OCI-LY7 (cell line): ENCODE data around the gene CPHXL.

Source experiments
- EZH2phosphoT487 ChIP-seq: fragments of 200-600 bp; sonication (generic); IDR thresholded peaks from 2 replicates; pipeline ENCODE4 v1.6.1; 2018; ENCODE audit warnings: low read depth, borderline replicate concordance, mild to moderate bottlenecking, mixed run types, antibody characterized with exemption, low read length, moderate library complexity, mixed read lengths
- TF ChIP-seq, protein P1 (sequence below): fragments of 200-600 bp; sonication (generic); conservative IDR thresholded peaks from 2 replicates; pipeline ENCODE4 v1.5.1; 2014; ENCODE audit warnings: mild to moderate bottlenecking, antibody characterized with exemption, low read length, moderate library complexity, mixed read lengths

DNA sequence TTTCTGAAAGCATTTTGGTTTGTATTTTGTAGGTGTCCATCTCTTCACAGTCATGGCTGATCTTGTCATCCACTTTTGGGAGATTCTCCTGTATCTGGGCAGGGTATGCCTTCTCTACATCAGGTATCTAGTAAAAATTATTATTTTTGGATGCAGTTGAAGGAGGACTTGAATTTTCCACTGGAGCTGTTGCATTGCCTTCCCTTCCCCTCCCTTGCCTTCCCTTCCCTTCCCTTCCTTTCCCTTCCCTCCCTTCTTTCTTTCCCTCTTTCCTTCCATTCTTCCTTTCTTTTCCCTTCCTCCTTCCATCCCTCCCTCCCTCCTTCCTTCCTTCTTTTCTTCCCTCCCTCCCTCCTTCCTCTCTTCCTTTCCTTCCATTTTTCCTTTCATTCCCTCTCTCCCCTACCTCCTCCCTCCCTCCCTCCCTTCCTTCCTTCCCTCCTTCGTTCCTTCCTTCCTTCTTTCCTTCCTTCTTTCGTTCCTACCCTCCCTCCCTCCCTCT is 33.8 kb upstream of the CPHXL start:
- TF ChIP-seq, protein P1, sequence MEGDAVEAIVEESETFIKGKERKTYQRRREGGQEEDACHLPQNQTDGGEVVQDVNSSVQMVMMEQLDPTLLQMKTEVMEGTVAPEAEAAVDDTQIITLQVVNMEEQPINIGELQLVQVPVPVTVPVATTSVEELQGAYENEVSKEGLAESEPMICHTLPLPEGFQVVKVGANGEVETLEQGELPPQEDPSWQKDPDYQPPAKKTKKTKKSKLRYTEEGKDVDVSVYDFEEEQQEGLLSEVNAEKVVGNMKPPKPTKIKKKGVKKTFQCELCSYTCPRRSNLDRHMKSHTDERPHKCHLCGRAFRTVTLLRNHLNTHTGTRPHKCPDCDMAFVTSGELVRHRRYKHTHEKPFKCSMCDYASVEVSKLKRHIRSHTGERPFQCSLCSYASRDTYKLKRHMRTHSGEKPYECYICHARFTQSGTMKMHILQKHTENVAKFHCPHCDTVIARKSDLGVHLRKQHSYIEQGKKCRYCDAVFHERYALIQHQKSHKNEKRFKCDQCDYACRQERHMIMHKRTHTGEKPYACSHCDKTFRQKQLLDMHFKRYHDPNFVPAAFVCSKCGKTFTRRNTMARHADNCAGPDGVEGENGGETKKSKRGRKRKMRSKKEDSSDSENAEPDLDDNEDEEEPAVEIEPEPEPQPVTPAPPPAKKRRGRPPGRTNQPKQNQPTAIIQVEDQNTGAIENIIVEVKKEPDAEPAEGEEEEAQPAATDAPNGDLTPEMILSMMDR = no peak
- no peak for TF ChIP-seq EZH2phosphoT487
